Mucosa of descending colon (tissue), 3 donors: ENCODE data around the gene SLC25A22. TPM values are rescaled to one million over a fixed set of nuclear protein-coding genes. Genes with fewer than 3 reads are reported as not detected.

Experiments
- ATAC-seq: fragments of 200-7000 bp; cut with Tn5 transposase; one replicate; pipeline ENCODE4 v1.9.1; 2020; ENCODE audit warnings: mild to moderate bottlenecking, moderate library complexity
- DNase-seq, 3 donors: peaks; one replicate each; pipeline ENCODE4 v3.0.0-alpha.2; 2020
- H3K36me3 ChIP-seq: fragments of 200-600 bp; one replicate; pipeline ENCODE4 v1.8.0; 2021; ENCODE audit warnings: low read depth, mild to moderate bottlenecking
- H3K4me1 ChIP-seq: fragments of 200-600 bp; one replicate; pipeline ENCODE4 v1.8.0; 2021; ENCODE audit warnings: low read depth, mild to moderate bottlenecking
- H3K4me3 ChIP-seq: fragments of 200-600 bp; one replicate; pipeline ENCODE4 v1.8.0; 2021; ENCODE audit warnings: mild to moderate bottlenecking
- H3K9me3 ChIP-seq: fragments of 200-600 bp; one replicate; pipeline ENCODE4 v1.8.0; 2021; ENCODE audit warnings: mild to moderate bottlenecking
- CTCF ChIP-seq: fragments of 200-600 bp; IDR thresholded peaks from one replicate; pipeline ENCODE4 v1.8.0; 2022; ENCODE audit warnings: antibody characterized with exemption, mild to moderate bottlenecking
- intact Hi-C, 2 donors: fragments of 100-400 bp; cut with DNase I in 1 of 2; cut with micrococcal nuclease in 1 of 2; formaldehyde crosslinking; loops; one replicate each; pipeline versions ENCODE4 v1.11.0 to v1.11.1; 2022; cut with DNase I, micrococcal nuclease
- total RNA-seq, 3 donors: library from RNA; stranded (reverse); fragmentation: NEBNext Ultra II Directional in 2 of 3; extraction: Animal tissue kit (Norgen Biotek cat#: 25700) in 2 of 3; gene quantifications; one replicate each; pipeline versions ENCODE4 v1.2.1 to v1.2.4, GENCODE V29; 2021 to 2023
- donor health status: DM: no; HTN: no; CAD: no; lungs with moderate emphysema.
- donor health status: DM: no; HTN: no; CAD: no.
- donor health status: DM: no; HTN: yes; CAD: no.

Gene SLC25A22
- total RNA-seq, 3 donors from 2014 or later = 11.6 to 18.6 (median 14.4) TPM

- no peak for TF ChIP-seq CTCF
- no peak for ATAC-seq
- intact Hi-C loops = no loop called here
- peaks cover 22% of the 10 kb centered on the region for H3K4me1 ChIP-seq
- H3K36me3 ChIP-seq = no peaks in the 10 kb centered on the region
- no peaks in the 10 kb centered on the region for H3K9me3 ChIP-seq
- H3K4me3 ChIP-seq = no peak overlapping the region
- DNase-seq = no peak
Measured at GRCh38 chr11:802018-802617, 4.0 kb upstream of the SLC25A22 start.

- ATAC-seq (no peak), DNase-seq (no peak)
- intact Hi-C loops = no loop called here
- Histone ChIP-seq H3K9me3 (no peaks in the 10 kb centered on the region), H3K4me1 (peaks cover 31% of the 10 kb centered on the region), H3K36me3 (no peaks in the 10 kb centered on the region), H3K4me3 (no peak overlapping the region)
- no peak for TF ChIP-seq CTCF
Measured at GRCh38 chr11:801097-801780, 3.2 kb upstream of the SLC25A22 start.

- intact Hi-C loops = no loop called here
- Histone ChIP-seq H3K4me3 (no peak overlapping the region), H3K36me3 (no peaks in the 10 kb centered on the region), H3K4me1 (peaks cover 37% of the 10 kb centered on the region), H3K9me3 (no peaks in the 10 kb centered on the region)
- DNase-seq (no peak), ATAC-seq (no peak)
- TF ChIP-seq CTCF = no peak
Measured at GRCh38 chr11:800473-800872, 2.4 kb upstream of the SLC25A22 start.

GRCh38 chr11:799641-800316, 1.7 kb upstream of the SLC25A22 start:
- no peak for DNase-seq
- Histone ChIP-seq H3K4me1 (peaks cover 38% of the 10 kb centered on the region), H3K36me3 (no peaks in the 10 kb centered on the region), H3K9me3 (no peaks in the 10 kb centered on the region), H3K4me3 (no peak overlapping the region)
- intact Hi-C loops = no loop called here
- ATAC-seq = no peak
- no peak for TF ChIP-seq CTCF

GRCh38 chr11:797296-798092, 587 bp downstream of the SLC25A22 start:
- DNase-seq (peak; percentile 76 to 89 (median 82)), ATAC-seq (peak; percentile 54)
- intact Hi-C loops = no loop called here
- Histone ChIP-seq H3K4me1 (peaks cover 27% of the 10 kb centered on the region), H3K9me3 (no peaks in the 10 kb centered on the region), H3K4me3 (peak overlapping the region; percentile 51), H3K36me3 (no peaks in the 10 kb centered on the region)
- no peak for TF ChIP-seq CTCF
